ENCODE measurements around the gene CLN6. TPM values are rescaled to one million over a fixed set of nuclear protein-coding genes. Genes with fewer than 3 reads are reported as not detected.
"Not testable (repeated sequence)": the region's sequence is repeated elsewhere in the genome, so short reads cannot be mapped to it uniquely, and the experiment has no call there.

Gene CLN6
- polyA plus RNA-seq, 5 donors: 28.5 to 40.1 (median 35.0) TPM

DNA sequence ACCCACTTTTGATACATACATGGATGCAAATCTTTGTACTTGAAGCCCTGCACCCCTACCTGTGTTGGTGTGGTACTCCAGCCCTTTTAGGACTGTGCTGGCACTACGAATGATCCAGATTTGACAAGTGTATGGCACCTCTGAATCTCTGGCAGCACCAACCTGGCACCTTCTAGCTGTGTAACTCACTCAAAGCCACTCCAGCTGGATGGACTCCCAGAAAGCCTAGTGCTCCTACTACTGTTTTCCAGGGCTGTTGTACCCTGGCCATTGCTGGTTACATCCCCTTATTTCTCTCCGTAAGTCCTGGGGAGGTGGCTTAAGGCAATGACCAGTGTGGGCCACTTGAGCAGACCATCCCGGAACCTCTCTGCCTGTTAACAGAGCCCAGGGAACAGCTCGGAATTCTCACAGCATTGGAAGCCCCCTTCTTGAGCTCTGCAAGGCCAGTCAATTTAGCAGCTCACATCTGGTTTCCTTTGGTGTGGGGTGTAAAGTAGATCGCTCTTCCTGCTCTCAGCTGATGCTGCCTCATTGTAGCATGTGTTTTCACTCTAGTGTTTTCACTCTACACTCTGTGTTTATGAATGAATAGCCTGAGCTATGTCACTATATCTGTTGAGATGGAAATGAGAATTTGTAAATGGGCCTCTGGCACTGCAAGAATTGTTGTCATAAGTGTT is 36.6 kb downstream of the CLN6 start:
- DNase-seq: no peak

DNA sequence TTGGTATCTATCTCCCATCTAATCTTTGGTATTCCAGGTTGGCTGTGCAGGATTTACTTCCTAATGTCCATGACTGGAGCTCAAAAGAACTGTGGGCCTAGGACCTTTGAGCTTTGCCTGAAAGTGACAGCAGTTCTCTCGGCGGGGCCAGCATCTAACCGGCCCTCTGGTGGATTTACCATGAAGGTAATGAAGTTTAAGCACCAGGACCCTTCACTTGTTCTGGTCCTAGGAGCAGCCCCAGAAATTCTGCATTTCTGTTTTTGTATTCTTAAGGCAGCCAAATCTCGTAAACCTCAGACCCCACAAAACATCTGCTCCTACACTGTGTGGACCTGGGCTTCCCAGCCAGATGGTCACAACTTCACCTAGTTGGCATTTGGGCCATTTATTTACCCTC is 37.4 kb downstream of the CLN6 start:
- DNase-seq: no peak

DNA sequence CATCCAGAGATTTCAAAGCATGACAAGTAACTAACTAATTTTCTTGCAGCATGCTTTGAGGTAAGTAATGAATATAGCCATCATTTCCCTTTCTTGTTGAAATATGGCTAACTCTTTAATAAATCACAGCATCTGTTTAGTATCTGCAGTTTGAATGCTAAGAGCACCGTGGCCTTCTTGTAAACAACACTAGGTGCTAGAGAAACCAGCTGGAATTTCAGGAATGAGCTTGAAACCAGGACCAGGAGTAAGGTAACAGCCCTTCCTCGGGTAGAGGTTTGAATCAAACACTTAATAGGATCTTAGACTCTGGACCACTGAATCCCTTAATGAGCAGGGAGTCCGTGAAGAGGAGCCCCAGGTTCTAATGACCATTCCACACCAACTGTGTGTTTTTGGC is 38.0 kb downstream of the CLN6 start:
- no peak for DNase-seq

DNA sequence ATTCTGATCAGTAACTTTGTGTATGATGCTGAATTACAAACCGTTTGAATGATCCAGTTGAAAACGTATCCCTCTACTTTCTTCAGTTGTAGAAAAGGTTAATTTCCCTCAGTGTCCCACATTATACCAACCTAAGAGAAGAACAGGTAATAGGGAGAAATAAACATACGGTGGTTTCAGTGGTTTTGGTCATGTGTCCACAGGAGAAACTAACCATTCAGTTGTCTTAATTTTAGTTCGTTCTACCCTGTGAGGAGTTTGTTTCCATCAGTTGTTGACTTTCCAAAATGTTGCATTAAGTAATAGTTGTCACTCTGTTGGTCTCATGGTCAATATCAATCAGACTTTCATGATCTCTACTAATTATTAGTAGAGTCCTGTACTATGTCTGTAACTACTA is 39.5 kb downstream of the CLN6 start:
- DNase-seq: no peak

DNA sequence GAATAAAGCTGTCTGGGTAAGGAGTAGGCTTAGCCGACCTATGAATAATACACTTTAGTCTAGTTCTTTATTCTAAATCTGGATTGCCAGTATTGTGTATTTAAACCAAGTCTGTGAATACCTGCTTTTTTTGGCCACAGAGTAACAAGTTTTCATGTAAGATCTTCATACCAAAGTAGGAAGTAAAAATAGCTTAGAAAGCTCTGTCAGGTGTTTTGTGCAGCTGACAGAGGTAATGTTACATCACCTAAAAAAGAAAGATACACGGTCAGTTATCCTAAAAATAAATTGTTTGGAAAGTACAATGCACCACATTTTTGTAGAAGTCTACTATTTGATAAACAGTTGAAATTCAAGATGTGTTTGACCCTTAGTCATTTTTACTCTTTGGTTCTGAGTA is 40.9 kb downstream of the CLN6 start:
- DNase-seq: no peak

DNA sequence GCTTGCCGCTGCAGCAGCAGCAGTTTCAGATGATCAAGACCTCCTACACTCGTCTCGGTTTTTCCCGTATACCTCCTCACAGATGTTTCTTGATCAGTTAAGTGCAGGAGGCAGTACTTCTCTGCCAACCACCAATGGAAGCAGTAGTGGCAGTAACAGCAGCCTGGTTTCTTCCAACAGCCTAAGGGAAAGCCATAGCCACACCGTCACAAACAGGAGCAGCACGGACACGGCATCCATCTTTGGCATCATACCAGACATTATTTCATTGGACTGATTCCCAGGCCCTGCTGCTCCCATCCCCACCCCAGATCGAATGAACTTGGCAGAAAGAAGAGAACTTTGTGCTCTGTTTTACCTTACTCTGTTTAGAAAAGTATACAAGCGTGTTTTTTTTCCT is 42.0 kb downstream of the CLN6 start:
- DNase-seq: peak; percentile 65 to 72

DNA sequence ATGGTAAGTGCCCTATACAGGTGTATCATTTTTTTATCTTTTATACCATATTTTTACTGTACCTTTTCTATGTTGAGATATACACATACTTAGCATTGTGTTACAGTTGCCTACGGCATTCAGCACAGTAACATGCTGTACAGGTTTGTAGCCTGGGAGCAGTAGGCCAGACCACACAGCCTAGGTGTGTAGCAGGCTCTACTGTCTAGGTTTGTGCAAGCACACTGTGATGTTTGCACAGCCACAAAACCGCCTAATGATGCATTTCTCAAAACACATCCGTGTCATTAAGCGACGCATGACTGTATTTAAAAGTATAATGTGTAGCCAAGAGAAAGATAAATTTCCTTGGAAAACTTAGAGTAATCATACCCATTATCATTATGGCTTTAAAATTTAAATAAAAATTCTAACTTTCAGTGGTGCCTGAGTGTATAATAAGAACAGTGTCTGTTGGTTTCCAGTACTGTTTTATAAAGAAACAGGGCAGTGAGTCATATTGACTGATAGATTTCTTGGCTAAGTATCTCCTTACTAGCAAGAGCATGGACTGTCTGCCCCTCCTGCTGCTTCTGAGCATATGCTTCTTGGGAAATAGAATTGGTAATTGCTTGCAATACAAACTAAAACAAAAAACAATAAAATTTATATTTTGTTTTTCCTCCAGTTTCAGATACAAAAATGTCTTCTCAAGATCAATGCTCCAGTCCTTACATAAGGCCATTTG is 42.7 kb downstream of the CLN6 start:
- DNase-seq: no peak

DNA sequence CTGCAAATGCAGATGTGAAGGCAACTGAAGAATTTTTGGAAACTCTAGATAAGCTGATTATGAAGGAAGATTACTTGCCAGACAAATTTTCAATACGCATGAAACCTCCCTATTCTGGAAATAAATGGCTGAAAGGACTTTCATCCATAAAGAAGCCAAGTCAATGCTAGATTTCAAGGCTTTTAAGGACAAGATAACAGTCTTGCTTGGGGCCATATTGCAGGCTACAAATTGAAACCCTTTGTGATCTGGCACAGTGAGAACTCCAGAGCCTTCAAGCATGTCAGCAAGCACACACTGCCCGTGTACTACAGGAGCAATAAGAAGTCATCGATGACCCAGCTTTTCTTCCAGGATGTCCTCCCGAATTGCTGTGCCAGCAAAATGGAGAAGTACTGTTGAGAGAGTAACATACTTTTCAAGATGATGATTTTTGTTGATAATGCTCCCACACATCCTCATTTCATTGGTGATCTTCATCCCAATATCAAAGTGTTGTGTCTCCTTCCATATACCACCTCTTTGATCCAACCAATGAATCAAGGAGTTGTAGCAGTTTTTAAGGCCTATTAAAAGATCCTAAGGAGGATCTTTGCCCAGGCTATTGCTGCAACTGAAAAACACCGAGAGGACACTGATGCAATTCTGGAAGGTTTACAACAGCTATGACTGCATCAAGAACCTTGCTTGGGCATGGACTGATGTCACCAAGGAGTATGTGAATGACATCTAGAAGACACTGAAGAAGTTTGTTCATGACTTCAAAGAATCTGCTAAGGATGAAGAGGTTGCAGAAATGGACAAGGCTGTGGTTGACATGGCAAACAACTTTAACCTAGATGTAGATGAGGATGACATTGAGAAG is 44.7 kb downstream of the CLN6 start:
- DNase-seq: no peak

DNA sequence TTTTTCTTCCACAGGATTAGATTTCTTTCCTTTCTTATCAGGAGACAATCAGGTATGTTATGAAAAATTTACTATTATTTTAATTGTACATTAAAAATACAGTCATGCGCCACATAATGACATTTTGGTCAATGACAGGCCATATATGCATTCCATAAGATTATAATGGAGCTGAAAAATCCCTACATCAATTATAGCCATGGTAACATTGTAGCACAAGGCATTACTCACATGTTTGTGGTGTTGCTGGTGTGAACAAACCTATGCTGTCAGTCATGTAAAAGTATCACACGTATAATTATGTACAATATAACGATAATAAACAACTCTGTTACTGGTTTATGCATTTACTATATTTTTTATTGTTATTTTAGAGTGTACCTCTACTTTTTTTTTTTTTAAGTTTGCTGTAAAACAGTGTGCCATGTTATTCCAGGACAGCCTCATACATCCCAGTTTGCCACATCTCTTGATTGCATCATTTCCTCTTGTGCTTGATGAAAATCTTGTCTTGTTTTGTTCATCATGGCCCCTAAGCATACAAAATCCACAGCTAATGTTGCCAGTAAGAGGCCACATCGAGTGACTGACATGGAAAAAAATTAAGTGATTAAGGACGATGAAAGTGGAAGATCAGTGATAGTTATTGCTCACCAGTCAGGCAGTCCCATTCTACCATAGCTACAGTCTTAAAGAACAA is 45.8 kb downstream of the CLN6 start:
- no peak for DNase-seq

DNA sequence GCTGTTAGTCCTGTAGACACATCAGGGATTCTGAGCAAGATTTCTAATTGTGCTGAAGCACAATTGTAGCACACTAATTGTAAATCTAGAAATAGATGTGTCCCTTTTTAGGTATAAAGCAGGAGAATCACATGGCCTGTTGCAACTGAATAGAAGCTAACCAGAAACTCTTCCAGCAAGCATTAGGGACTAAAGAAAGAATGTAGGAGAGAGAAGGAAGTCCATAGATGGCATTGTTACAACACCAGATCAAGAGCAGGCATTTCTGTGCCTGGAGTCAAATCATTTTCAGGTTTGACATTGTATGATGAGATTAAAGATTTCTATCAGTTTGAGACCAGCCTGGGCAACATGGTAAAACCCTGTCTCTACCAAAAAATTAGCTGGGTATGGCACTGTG is 51.8 kb downstream of the CLN6 start:
- DNase-seq: no peak

DNA sequence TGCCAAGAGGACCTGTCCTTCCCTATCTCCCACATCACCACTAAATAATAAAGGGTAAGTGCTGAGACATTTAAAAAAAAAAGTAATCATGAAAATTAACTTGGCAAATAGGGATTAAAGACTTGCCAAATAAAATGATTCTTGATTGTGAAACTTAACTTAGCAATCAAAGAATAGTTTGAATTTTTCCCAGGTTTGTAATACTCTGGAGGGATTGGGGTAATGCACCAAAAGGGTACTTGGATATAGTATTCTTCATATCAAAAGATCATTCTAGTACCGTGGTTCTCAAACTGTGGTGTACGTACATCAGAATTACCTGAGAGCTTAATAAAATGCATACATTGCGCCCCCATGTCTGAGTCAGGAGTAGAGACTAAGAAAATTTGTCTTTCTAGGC is 52.9 kb downstream of the CLN6 start:
- no peak for DNase-seq

DNA sequence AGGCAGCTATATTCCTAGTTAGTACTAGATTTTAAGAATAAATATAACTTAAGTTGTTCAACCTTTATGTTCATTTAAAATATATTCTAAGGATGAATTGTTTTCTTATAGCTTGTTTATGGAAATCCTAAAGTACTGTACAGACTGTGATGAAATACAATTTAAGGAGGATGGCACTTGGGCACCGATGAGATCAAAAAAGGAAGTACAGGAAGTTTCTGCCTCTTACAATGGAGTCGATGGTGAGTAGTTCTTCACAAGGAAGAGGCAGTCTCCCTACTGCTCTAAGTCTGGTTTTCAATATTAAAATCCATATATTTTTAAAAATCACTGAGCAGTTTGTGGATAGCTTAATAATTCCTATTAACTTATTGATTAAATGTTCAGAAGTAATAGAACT is 54.0 kb downstream of the CLN6 start:
- no peak for DNase-seq

DNA sequence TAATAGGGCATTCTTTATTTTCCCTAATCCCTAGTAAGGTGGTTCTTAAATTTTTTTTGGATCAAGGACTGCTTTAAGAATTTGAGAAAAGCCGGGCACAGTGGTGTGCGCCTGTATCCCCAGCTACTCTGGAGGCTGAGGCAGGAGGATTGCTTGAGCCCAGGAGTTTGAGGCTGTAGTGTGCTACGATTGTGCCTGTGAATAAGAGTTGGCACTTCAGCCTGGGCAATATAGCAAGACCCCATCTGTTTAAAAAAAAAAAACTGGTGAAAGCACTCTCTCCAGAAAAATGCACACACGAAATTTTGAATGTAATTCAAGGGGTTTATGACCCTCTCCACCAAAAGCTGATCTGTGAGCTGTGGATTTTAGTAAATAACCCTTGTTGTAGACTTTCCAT is 56.4 kb downstream of the CLN6 start:
- DNase-seq: no peak

DNA sequence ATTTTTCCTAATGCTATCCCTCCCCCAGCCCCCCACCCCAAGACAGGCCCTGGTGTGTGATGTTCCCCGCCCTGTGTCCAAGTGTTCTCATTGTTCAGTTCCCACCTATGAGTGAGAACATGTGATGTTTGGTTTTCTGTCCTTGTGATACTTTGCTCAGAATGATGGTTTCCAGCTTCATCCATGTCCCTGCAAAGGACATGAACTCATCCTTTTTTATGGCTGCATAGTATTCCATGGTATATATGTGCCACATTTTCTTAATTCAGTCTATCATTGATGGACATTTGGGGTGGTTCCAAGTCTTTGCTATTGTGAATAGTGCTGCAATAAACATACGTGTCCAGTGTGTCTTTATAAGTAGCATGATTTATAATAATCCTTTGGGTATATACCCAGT is 57.5 kb downstream of the CLN6 start:
- not testable (repeated sequence) for DNase-seq

DNA sequence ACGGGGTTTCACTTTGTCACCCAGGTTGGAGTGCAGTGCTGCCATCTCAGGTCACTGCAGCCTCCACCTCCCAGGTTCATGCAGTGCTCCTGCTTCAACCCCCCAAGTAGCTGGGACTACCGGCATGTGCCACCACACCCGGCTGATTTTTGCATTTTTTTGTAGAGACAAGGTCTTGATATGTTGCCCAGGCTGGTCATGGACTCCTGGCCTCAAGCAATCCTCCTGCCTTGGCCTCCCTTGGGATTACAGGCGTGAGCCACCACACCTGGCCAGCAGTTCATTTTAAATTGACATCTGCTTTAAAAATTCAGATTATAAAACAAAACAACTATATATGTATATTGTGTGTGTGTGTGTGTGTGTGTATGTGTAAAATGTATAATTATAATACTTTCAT is 62.7 kb downstream of the CLN6 start:
- DNase-seq: no peak

DNA sequence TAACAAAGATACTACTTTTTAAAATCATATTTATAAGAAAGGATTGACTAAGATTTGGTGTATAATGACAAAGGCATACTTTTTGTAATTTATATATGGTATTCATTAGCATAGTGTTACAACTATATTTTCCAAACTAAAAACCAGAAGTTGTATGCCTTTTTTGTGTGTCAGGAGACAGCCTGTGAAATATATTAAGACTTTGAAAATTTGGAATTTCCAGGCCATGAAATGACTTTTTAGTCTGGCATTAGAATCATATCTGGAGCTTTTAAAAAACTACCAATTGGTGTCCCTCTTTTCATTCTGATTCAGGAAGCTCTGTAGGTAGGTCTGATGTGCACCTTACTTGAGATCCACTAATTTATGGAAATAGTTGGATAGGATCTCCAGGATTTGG is 66.3 kb downstream of the CLN6 start:
- no peak for DNase-seq

DNA sequence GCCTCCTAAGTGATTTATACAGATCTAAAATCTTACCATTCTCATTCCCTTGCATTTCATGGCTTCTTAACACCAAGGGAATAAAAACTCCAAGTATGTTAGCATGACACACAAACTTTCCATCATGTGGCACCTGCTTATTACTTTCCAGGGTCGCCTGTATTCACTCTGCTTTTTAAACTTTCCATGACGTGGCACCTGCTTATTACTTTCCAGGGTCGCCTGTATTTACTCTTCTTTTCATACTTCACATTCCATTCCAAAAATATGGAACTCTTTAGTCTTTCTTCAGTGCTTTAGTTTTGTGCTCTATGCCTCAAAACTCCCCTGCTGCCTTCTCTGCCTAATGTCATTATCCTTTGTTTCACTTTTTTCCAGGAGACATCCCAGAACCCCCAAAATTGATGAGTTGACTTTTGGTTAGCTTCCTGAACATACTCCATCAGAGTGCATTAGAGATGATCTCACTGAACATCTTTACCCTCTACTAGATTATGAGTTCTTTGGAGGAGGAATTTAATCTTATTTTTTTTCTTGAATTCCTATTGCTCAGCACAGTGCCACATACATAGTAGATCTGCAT is 71.4 kb downstream of the CLN6 start:
- no peak for DNase-seq

DNA sequence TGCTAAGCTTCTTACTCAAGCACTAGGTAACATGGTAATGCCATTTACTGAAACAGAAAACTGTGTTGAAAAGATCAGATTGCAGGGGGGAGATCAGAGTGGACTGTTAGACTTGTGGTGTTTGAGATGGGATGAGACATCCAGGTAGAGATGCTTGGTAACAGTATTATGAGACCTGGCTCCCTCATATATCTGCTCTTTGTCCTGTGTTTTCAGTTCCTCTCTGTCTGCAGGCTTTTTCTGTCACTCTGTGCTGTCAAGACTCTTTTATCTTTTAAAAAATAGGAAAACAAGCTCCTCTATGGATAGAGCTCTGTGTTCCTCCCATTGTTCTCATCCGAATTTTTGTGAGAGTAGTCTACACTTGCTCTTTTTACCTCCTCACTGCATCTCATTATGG is 72.5 kb downstream of the CLN6 start:
- DNase-seq: no peak
